ENCODE measurements around the gene MMP7. TPM values are rescaled to one million over a fixed set of nuclear protein-coding genes. Genes with fewer than 3 reads are reported as not detected.

The MMP7 gene
- total RNA-seq, 1 experiment from 2014 or later = 0.61 TPM

DNA sequence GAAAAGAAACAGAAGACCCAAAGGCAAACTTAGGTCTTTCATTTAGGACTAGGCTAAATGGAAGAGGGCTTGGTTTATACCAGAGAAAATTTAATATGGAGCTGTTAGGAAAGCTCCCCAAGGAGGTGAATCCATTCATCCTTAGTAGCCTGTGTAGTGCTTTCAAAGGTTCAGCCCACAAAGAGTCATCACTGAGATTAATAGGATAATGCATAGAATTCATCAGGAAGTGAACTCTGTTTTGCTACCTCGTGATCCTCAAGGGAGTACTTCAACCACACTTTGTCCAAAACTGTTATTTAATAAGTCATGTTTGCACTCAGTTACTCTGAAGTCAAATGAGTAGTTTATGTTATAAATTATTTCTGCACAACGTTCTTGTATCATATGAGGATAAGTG is 43.3 kb upstream of the MMP7 start (continued):
- TF ChIP-seq, protein P1, sequence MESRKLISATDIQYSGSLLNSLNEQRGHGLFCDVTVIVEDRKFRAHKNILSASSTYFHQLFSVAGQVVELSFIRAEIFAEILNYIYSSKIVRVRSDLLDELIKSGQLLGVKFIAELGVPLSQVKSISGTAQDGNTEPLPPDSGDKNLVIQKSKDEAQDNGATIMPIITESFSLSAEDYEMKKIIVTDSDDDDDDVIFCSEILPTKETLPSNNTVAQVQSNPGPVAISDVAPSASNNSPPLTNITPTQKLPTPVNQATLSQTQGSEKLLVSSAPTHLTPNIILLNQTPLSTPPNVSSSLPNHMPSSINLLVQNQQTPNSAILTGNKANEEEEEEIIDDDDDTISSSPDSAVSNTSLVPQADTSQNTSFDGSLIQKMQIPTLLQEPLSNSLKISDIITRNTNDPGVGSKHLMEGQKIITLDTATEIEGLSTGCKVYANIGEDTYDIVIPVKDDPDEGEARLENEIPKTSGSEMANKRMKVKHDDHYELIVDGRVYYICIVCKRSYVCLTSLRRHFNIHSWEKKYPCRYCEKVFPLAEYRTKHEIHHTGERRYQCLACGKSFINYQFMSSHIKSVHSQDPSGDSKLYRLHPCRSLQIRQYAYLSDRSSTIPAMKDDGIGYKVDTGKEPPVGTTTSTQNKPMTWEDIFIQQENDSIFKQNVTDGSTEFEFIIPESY (IDR thresholded peaks at IDR 0.05; ENCODE audit: extremely low read depth, insufficient replicate concordance, low read length) = no peak
- no peak for TF ChIP-seq EGR1 (IDR thresholded peaks at IDR 0.05; ENCODE audit: low read depth)

DNA sequence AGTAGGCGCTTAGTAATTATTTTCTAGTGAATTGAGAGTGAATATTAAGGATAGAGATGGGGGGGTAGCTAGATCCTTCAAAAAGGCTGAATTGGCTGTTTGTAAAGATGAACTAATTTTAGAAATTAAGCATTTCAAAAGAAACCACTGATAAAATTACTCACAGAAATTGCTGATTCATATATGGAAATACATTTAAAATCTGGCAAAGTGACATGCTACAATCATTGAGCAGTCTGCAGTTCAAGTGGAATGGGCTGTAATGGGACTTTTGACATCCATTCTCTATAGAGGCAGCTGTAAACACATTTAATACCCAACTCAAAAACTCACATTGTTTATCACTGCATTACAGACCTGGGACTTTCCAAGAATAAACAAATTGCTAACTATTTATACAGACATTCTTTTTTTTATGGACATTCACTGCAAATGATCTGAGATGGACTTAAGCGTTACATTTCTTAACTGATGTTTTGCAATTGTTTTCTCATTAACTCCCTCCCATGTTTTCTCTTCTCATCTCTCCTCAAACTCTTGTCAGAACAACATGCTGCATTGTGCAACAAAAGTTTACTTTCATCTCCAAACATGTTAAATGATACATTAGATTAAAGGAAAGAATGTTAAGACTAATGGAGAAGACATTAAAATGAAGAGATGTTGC is 42.1 kb upstream of the MMP7 start:
- no peaks in the 10 kb centered on the region; a peak in 1 of 4 replicates for H3K4me1 ChIP-seq (ENCODE audit: control insufficient read depth in 1 of 2, insufficient read depth in 2 of 2, low read length in 2 of 2)
- H3K79me2 ChIP-seq (ENCODE audit: insufficient read depth, low read length) = no peaks in the 10 kb centered on the region
- H3K9me2 ChIP-seq (ENCODE audit: insufficient read depth) = no peaks in the 10 kb centered on the region
- H3K4me2 ChIP-seq (ENCODE audit: low read length) = no peak overlapping the region
- H3K9me3 ChIP-seq (ENCODE audit: control insufficient read depth in 1 of 2, insufficient read depth in 1 of 2, low read depth in 1 of 2, low read length in 2 of 2) = no peaks in the 10 kb centered on the region; a peak in 1 of 4 replicates
- no peak overlapping the region for H2AFZ ChIP-seq (ENCODE audit: low read depth, low read length, poor library complexity, severe bottlenecking)
- TF ChIP-seq, protein P2, sequence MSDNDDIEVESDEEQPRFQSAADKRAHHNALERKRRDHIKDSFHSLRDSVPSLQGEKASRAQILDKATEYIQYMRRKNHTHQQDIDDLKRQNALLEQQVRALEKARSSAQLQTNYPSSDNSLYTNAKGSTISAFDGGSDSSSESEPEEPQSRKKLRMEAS (IDR thresholded peaks at IDR 0.05) = no peak
- TF ChIP-seq CEBPB (IDR thresholded peaks at IDR 0.05; ENCODE audit: low read depth) = no peak
- no peak for TF ChIP-seq JUND (IDR thresholded peaks at IDR 0.05)
- TF ChIP-seq POLR2A (IDR thresholded peaks at IDR 0.05; ENCODE audit: borderline replicate concordance, extremely low read depth, insufficient read depth, insufficient read length) = no peak
- no peak for TF ChIP-seq ZFX (IDR thresholded peaks at IDR 0.05)
- TF ChIP-seq, protein P3, sequence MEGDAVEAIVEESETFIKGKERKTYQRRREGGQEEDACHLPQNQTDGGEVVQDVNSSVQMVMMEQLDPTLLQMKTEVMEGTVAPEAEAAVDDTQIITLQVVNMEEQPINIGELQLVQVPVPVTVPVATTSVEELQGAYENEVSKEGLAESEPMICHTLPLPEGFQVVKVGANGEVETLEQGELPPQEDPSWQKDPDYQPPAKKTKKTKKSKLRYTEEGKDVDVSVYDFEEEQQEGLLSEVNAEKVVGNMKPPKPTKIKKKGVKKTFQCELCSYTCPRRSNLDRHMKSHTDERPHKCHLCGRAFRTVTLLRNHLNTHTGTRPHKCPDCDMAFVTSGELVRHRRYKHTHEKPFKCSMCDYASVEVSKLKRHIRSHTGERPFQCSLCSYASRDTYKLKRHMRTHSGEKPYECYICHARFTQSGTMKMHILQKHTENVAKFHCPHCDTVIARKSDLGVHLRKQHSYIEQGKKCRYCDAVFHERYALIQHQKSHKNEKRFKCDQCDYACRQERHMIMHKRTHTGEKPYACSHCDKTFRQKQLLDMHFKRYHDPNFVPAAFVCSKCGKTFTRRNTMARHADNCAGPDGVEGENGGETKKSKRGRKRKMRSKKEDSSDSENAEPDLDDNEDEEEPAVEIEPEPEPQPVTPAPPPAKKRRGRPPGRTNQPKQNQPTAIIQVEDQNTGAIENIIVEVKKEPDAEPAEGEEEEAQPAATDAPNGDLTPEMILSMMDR (IDR thresholded peaks at IDR 0.05 in 2 of 3, conservative IDR thresholded peaks at IDR 0.05 in 1 of 3; ENCODE audit: borderline replicate concordance in 1 of 3, insufficient read depth in 1 of 3, low read depth in 2 of 3, low read length in 2 of 3) = no peak
- TF ChIP-seq CBX3 (IDR thresholded peaks at IDR 0.05; ENCODE audit: low read depth) = no peak
- TF ChIP-seq ELF1 (IDR thresholded peaks at IDR 0.05; ENCODE audit: borderline replicate concordance, low read depth) = no peak
- TF ChIP-seq, protein P4, sequence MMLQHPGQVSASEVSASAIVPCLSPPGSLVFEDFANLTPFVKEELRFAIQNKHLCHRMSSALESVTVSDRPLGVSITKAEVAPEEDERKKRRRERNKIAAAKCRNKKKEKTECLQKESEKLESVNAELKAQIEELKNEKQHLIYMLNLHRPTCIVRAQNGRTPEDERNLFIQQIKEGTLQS (IDR thresholded peaks at IDR 0.05) = no peak
- TF ChIP-seq YY1 (IDR thresholded peaks at IDR 0.05; ENCODE audit: extremely low read depth, insufficient replicate concordance, low read depth, low read length) = no peak
- TF ChIP-seq, protein P1 (IDR thresholded peaks at IDR 0.05; ENCODE audit: extremely low read depth, insufficient replicate concordance, low read length) = no peak
- TF ChIP-seq FOSL1 (IDR thresholded peaks at IDR 0.05; ENCODE audit: low read depth) = no peak
- no peak for TF ChIP-seq SIN3A (IDR thresholded peaks at IDR 0.05; ENCODE audit: low read depth)
- no peak for TF ChIP-seq TCF7L2 (IDR thresholded peaks at IDR 0.05; ENCODE audit: borderline replicate concordance, extremely low read depth, insufficient read depth, insufficient read length)
- no peak for TF ChIP-seq ZNF274 (IDR thresholded peaks at IDR 0.05; ENCODE audit: low read depth, low read length)
- TF ChIP-seq POLR2AphosphoS5 (IDR thresholded peaks at IDR 0.05; ENCODE audit: low read depth, low read length) = no peak
- no peak for TF ChIP-seq EZH2 (IDR thresholded peaks at IDR 0.05)
- no peak overlapping the region for H3K4me3 ChIP-seq (replicated peaks in 1 of 2; ENCODE audit: low read depth in 1 of 2, low read length in 2 of 2)
- ChIA-PET CTCF (no interaction called here), RAD21 (ENCODE audit: low non-redundant PET in 1 of 2, low total read pairs in 2 of 2, uncharacterized antibody in 2 of 2, unreplicated experiment in 2 of 2) (no interaction called here), POLR2A (no interaction called here)
- no peak overlapping the region for H3K27ac ChIP-seq (ENCODE audit: low read depth, low read length)
- no peak for ATAC-seq
- H4K20me1 ChIP-seq (ENCODE audit: insufficient read depth) = no peaks in the 10 kb centered on the region
- intact Hi-C loops (cut with micrococcal nuclease) = no loop called here
- BruUV-seq (replicated peaks) = no TSS peak
- H3K27me3 ChIP-seq (ENCODE audit: insufficient read depth, low read length) = no peaks in the 10 kb centered on the region
- H3K36me3 ChIP-seq (ENCODE audit: control insufficient read depth in 1 of 2, insufficient read depth in 2 of 2, low read length in 2 of 2) = no peaks in the 10 kb centered on the region
- no peak for DNase-seq (ENCODE audit: low read depth, low spot score)
- H3K9ac ChIP-seq (ENCODE audit: low read length) = no peak overlapping the region
